Measurements from ENCODE around the gene RNF112. TPM values are rescaled to one million over a fixed set of nuclear protein-coding genes. Genes with fewer than 3 reads are reported as not detected.

The RNF112 gene
- total RNA-seq, 4 donors from 2014 or later: 0.54 to 4.2 (median 1.3) TPM

- no peak overlapping the region for H3K4me3 ChIP-seq (ENCODE audit: low read depth, poor library complexity, severe bottlenecking)
- TF ChIP-seq, protein P1, sequence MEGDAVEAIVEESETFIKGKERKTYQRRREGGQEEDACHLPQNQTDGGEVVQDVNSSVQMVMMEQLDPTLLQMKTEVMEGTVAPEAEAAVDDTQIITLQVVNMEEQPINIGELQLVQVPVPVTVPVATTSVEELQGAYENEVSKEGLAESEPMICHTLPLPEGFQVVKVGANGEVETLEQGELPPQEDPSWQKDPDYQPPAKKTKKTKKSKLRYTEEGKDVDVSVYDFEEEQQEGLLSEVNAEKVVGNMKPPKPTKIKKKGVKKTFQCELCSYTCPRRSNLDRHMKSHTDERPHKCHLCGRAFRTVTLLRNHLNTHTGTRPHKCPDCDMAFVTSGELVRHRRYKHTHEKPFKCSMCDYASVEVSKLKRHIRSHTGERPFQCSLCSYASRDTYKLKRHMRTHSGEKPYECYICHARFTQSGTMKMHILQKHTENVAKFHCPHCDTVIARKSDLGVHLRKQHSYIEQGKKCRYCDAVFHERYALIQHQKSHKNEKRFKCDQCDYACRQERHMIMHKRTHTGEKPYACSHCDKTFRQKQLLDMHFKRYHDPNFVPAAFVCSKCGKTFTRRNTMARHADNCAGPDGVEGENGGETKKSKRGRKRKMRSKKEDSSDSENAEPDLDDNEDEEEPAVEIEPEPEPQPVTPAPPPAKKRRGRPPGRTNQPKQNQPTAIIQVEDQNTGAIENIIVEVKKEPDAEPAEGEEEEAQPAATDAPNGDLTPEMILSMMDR (IDR thresholded peaks at IDR 0.05): no peak
- TF ChIP-seq POLR2A (IDR thresholded peaks at IDR 0.05): no peak
- DNase-seq (ENCODE audit: low spot score in 2 of 2): no peak
- intact Hi-C loops (cut with DNase I; ENCODE audit: low total_unique reads): no loop called here
- WGBS, 2 donors: 71 to 74% methylated on average over 6 of the region's 6 CpGs
These were observed 10.9 kb downstream of the RNF112 start for GRCh38 chr17:19421926-19422325.

- WGBS, 2 donors: 69 to 74% methylated on average over 8 of the region's 8 CpGs
- DNase-seq (ENCODE audit: low spot score in 2 of 2): no peak
- TF ChIP-seq, protein P1 (IDR thresholded peaks at IDR 0.05): no peak
- TF ChIP-seq POLR2A (IDR thresholded peaks at IDR 0.05): no peak
- H3K4me3 ChIP-seq (ENCODE audit: low read depth, poor library complexity, severe bottlenecking): no peak overlapping the region
- intact Hi-C loops (cut with DNase I; ENCODE audit: low total_unique reads): no loop called here
These were observed 14.2 kb downstream of the RNF112 start for GRCh38 chr17:19424934-19425868.

DNA sequence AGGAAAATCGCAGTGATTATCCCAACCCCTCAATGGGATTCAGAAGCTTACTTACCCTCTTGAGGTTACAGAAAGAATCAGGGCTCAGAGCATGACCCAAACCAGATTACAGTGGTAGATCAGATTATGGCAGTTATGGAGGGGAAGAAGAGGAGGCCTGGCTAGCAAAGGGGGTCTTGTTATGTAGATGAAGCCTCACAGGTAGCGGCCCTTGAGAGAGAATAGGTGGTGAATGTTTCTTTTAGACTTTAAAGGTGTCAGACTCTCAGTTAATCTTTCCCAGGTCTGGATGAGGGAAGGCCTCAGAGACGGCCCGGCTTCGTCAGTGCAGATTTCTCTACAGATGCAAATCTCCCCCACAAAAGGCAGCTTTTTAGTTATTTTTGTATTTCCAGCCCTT, 15.6 kb downstream of the RNF112 start:
- 94 to 96% methylated on average over 5 of the region's 5 CpGs for WGBS, 2 donors

GRCh38 chr17:19431691-19432090, 20.7 kb downstream of the RNF112 start:
- no peak for DNase-seq (ENCODE audit: low spot score in 2 of 2)
- TF ChIP-seq POLR2A (IDR thresholded peaks at IDR 0.05): no peak
- TF ChIP-seq, protein P1 (IDR thresholded peaks at IDR 0.05): no peak
- no peak overlapping the region for H3K4me3 ChIP-seq (ENCODE audit: low read depth, poor library complexity, severe bottlenecking)
- 81 to 84% methylated on average over 3 of the region's 3 CpGs for WGBS, 2 donors
- intact Hi-C loops (cut with DNase I; ENCODE audit: low total_unique reads): no loop called here

More for the DNA sequence above, 15.6 kb downstream of the RNF112 start:
- no peak for TF ChIP-seq POLR2A (IDR thresholded peaks at IDR 0.05)
- TF ChIP-seq, protein P1 (IDR thresholded peaks at IDR 0.05): no peak
- intact Hi-C loops (cut with DNase I; ENCODE audit: low total_unique reads): no loop called here
- H3K4me3 ChIP-seq (ENCODE audit: low read depth, poor library complexity, severe bottlenecking): no peak overlapping the region
- no peak for DNase-seq (ENCODE audit: low spot score in 2 of 2)

GRCh38 chr17:19433255-19433654, 22.2 kb downstream of the RNF112 start:
- intact Hi-C loops (cut with DNase I; ENCODE audit: low total_unique reads): no loop called here
- 81 to 89% methylated on average over 5 of the region's 5 CpGs for WGBS, 2 donors
- TF ChIP-seq, protein P1 (IDR thresholded peaks at IDR 0.05): no peak
- no peak for TF ChIP-seq POLR2A (IDR thresholded peaks at IDR 0.05)
- no peak for DNase-seq (ENCODE audit: low spot score in 2 of 2)
- no peak overlapping the region for H3K4me3 ChIP-seq (ENCODE audit: low read depth, poor library complexity, severe bottlenecking)

Measured in lower leg skin (tissue), 4 donors.